Stimulated activated naive B cell treated with anti-CD40 and anti-IgM and Interleukin-4, amounts not matched to agents 10 μg/mL and 1 μg/mL and 100 μg/mL, for 72 hours (primary cell): Measurements from ENCODE around the gene ZBTB25.
A peak's percentile ranks its signal among the peaks of the same experiment; 100 is the strongest.
"Not testable (repeated sequence)": the region's sequence is repeated elsewhere in the genome, so short reads cannot be mapped to it uniquely, and the experiment has no call there.

Experiments used
- ATAC-seq, 2 donors: fragments of 150-1000 bp; cut with Tn5 transposase; replicated peaks; 2 replicates each; pipeline ENCODE4 v1.10.0; 2021; ENCODE audit warnings: moderate library complexity in 1 of 2
- DNase-seq: peaks from one replicate; pipeline ENCODE4 v3.0.0; 2021
- H3K27ac Mint-ChIP-seq: one replicate; pipeline ENCODE4 v1.8.0; 2022; ENCODE audit warnings: mild to moderate bottlenecking, mixed read lengths
- H3K27me3 Mint-ChIP-seq, 2 donors: one replicate each; pipeline ENCODE4 v1.8.0; 2022; ENCODE audit warnings: mixed read lengths in 2 of 2
- H3K36me3 Mint-ChIP-seq, 2 donors: one replicate each; pipeline ENCODE4 v1.8.0; 2022; ENCODE audit warnings: mixed read lengths in 2 of 2, mild to moderate bottlenecking in 1 of 2
- H3K4me1 Mint-ChIP-seq, 2 donors: one replicate each; pipeline ENCODE4 v1.8.0; 2022; ENCODE audit warnings: mixed read lengths in 2 of 2, mild to moderate bottlenecking in 1 of 2
- H3K4me3 Mint-ChIP-seq, 2 donors: one replicate each; pipeline ENCODE4 v1.8.0; 2022; ENCODE audit warnings: mild to moderate bottlenecking in 2 of 2, mixed read lengths in 2 of 2, moderate library complexity in 1 of 2
- H3K9me3 Mint-ChIP-seq, 2 donors: one replicate each; pipeline ENCODE4 v1.8.0; 2022; ENCODE audit warnings: mixed read lengths in 2 of 2, mild to moderate bottlenecking in 1 of 2

ZBTB25 gene

DNA sequence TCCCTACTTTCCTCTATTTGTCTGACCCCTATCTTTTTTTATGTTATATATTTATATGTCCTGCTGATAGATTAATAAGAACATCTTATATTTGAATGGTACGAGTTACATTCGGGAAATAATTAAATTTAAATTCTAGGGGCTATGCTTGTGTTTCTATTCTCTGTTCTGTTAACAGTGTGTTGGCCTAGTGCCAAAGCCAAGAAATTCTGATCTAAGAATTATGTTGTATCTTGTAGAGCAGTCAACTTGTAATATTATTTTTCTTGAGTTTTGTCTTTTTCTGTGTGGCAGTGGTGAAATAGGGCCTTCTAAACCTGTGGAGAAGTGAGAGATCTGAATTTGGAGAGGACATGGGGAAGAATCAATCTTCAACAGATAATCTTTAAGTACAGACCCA is 27.9 kb upstream of the ZBTB25 start:
- H3K36me3 Mint-ChIP-seq = peaks cover 4 to 13% of the 10 kb centered on the region in 2 donors
- no peaks in the 10 kb centered on the region for H3K4me1 Mint-ChIP-seq
- H3K27me3 Mint-ChIP-seq = no peaks in the 10 kb centered on the region
- no peak for ATAC-seq
- no peak overlapping the region for H3K4me3 Mint-ChIP-seq
- peaks cover 0 to 2% of the 10 kb centered on the region in 2 donors for H3K9me3 Mint-ChIP-seq
- DNase-seq = no peak
- no peak overlapping the region for H3K27ac Mint-ChIP-seq

DNA sequence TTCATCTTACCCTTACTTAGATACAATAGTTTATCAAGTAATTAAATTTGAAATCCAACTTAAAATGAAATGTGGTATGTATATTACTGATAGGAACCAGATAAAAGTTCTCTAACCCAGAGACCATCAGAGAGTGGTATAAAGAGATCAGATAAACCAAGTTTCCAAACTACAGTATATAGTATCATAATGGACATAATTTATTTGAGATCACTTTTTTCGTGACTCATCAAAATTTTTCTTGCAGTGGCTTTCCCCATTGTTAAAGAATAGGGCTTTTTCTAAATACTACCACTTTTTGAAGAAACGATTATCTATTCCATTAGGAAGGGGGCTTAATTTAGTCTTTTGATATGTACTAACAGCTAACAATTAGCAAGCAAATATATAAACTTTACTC is 21.7 kb upstream of the ZBTB25 start:
- no peak overlapping the region for H3K27ac Mint-ChIP-seq
- no peak for ATAC-seq
- H3K4me1 Mint-ChIP-seq = no peaks in the 10 kb centered on the region

GRCh38 chr14:64522591-64523355 is 19.1 kb upstream of the ZBTB25 start:
- H3K27ac Mint-ChIP-seq = no peak overlapping the region
- no peak for ATAC-seq
- H3K4me1 Mint-ChIP-seq = peaks cover 4 to 7% of the 10 kb centered on the region in 2 donors
- no peaks in the 10 kb centered on the region for H3K27me3 Mint-ChIP-seq
- no peaks in the 10 kb centered on the region for H3K9me3 Mint-ChIP-seq
- no peak overlapping the region for H3K4me3 Mint-ChIP-seq
- peaks cover 4 to 15% of the 10 kb centered on the region in 2 donors for H3K36me3 Mint-ChIP-seq
- DNase-seq = no peak

More for the DNA sequence above, 21.7 kb upstream of the ZBTB25 start:
- no peaks in the 10 kb centered on the region for H3K9me3 Mint-ChIP-seq
- peaks cover 4 to 23% of the 10 kb centered on the region in 2 donors for H3K36me3 Mint-ChIP-seq
- H3K27me3 Mint-ChIP-seq = no peaks in the 10 kb centered on the region
- H3K4me3 Mint-ChIP-seq = no peak overlapping the region
- DNase-seq = no peak

DNA sequence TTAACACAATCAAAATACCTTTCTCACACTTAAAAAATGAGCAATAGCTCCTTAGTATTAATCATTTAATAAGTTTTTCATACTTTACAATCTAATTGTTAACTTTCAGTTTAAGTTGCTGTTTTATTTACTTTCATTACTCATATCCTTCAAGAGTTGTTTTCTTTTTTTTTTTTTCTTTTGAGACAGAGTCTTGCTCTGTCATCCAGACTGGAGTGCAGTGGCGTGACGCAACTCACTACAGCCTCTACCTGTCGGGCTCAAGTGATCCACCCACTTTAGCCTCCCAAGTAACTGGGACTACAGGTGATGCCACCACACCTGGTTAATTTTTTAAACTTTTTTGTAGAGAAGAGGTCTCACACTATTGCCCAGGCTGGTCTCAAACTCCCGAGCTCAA is 17.1 kb upstream of the ZBTB25 start:
- H3K36me3 Mint-ChIP-seq = peaks cover 0 to 4% of the 10 kb centered on the region in 2 donors
- no peaks in the 10 kb centered on the region for H3K27me3 Mint-ChIP-seq
- no peaks in the 10 kb centered on the region for H3K9me3 Mint-ChIP-seq
- no peak overlapping the region for H3K27ac Mint-ChIP-seq
- H3K4me3 Mint-ChIP-seq = no peak overlapping the region
- DNase-seq = no peak
- H3K4me1 Mint-ChIP-seq = peaks cover 9 to 20% of the 10 kb centered on the region in 2 donors
- ATAC-seq = no peak

GRCh38 chr14:64518229-64518628 is 14.6 kb upstream of the ZBTB25 start:
- DNase-seq = no peak
- Mint-ChIP-seq H3K36me3 (peaks cover 2 to 4% of the 10 kb centered on the region in 2 donors), H3K27ac (no peak overlapping the region), H3K9me3 (no peaks in the 10 kb centered on the region), H3K4me3 (no peak overlapping the region), H3K4me1 (peaks cover 11 to 32% of the 10 kb centered on the region in 2 donors), H3K27me3 (no peaks in the 10 kb centered on the region)
- no peak for ATAC-seq

DNA sequence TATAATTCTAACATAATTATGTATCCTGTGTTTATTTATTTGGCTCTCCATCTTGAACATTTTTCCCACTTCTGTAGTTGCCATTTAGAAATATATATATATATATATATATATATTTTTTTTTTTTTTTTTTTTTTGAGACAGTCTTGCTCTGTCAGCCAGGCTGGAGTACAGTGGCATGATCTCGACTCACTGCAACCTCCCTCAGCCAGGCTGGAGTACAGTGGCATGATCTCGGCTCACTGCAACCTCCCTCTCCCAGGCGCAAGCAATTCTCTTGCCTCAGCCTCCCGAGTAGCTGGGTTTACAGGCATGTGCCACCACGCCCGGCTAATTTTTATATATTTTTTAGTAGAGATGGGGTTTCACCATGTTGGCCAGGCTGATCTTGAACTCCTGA is 14.0 kb upstream of the ZBTB25 start:
- not testable (repeated sequence) for H3K9me3 Mint-ChIP-seq, H3K27ac Mint-ChIP-seq, DNase-seq

DNA sequence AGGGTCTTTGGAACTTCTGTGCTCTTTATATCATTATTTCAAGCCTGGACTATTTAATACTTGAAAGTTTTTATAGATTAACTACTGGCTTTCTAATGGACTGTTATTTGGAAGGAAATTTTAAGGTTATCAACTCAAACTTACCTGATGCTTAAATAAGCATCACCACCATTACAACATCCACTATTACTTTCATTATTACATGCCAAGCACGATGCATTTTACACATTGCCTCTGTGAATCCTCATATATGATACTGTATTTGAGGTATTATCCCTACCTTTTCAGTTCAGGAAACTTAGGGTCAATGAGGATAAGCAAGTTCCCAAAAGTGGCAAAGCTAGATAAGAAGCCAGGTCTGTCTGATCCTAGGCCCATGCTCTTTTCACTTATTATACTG is 13.3 kb upstream of the ZBTB25 start:
- DNase-seq = no peak
- Mint-ChIP-seq H3K4me1 (peaks cover 11 to 32% of the 10 kb centered on the region in 2 donors), H3K9me3 (no peaks in the 10 kb centered on the region), H3K27me3 (no peaks in the 10 kb centered on the region), H3K36me3 (peaks cover 2 to 4% of the 10 kb centered on the region in 2 donors), H3K27ac (no peak overlapping the region), H3K4me3 (no peak overlapping the region)
- ATAC-seq = no peak

More for the DNA sequence above, 14.0 kb upstream of the ZBTB25 start:
- not testable (repeated sequence) for H3K36me3 Mint-ChIP-seq, H3K4me3 Mint-ChIP-seq, H3K27me3 Mint-ChIP-seq, ATAC-seq
- H3K4me1 Mint-ChIP-seq = peaks cover 11 to 32% of the 10 kb centered on the region in 2 donors

- H3K36me3 Mint-ChIP-seq = peaks cover 2 to 4% of the 10 kb centered on the region in 2 donors
- H3K27ac Mint-ChIP-seq = no peak overlapping the region
- no peaks in the 10 kb centered on the region for H3K9me3 Mint-ChIP-seq
- peaks cover 25 to 49% of the 10 kb centered on the region in 2 donors for H3K4me1 Mint-ChIP-seq
- no peak overlapping the region for H3K4me3 Mint-ChIP-seq
- ATAC-seq (no peak), DNase-seq (no peak)
- no peaks in the 10 kb centered on the region for H3K27me3 Mint-ChIP-seq
Measured at GRCh38 chr14:64515053-64515452, 11.4 kb upstream of the ZBTB25 start.

GRCh38 chr14:64513271-64513670 is 9.6 kb upstream of the ZBTB25 start:
- DNase-seq (no peak), ATAC-seq (no peak)
- Mint-ChIP-seq H3K36me3 (peaks cover 3 to 8% of the 10 kb centered on the region in 2 donors), H3K27me3 (no peaks in the 10 kb centered on the region), H3K27ac (no peak overlapping the region), H3K9me3 (no peaks in the 10 kb centered on the region), H3K4me3 (no peak overlapping the region), H3K4me1 (peaks cover 32 to 65% of the 10 kb centered on the region in 2 donors)

- H3K4me3 Mint-ChIP-seq = peak overlapping the region in 1 of 2 donors; percentile 41
- no peak overlapping the region for H3K27ac Mint-ChIP-seq
- no peaks in the 10 kb centered on the region for H3K9me3 Mint-ChIP-seq
- H3K4me1 Mint-ChIP-seq = peaks cover 39 to 72% of the 10 kb centered on the region in 2 donors
- peaks cover 4 to 8% of the 10 kb centered on the region in 2 donors for H3K36me3 Mint-ChIP-seq
- ATAC-seq (no peak), DNase-seq (peak; percentile 20)
- H3K27me3 Mint-ChIP-seq = no peaks in the 10 kb centered on the region
Measured at GRCh38 chr14:64510825-64511671, 7.4 kb upstream of the ZBTB25 start.

DNA sequence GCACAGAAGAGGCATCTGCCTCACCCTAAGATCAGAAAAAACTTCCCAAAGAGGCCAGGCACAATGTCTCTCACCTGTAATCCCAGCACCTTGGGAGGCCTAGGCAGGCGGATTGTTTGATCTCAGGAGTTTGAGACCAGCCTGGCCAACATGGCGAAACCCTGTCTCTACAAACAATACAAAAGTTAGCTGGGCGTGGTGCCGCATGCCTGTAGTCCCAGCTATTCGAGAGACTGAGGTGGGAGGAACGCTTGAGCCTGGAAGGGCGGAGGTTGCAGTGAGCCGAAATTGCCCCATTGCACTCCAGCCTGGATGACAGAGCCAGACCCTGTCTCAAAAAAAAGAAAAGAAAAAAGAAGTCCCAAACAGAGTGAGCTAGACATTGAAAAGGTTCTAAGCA is 5.4 kb upstream of the ZBTB25 start:
- ATAC-seq = no peak

DNA sequence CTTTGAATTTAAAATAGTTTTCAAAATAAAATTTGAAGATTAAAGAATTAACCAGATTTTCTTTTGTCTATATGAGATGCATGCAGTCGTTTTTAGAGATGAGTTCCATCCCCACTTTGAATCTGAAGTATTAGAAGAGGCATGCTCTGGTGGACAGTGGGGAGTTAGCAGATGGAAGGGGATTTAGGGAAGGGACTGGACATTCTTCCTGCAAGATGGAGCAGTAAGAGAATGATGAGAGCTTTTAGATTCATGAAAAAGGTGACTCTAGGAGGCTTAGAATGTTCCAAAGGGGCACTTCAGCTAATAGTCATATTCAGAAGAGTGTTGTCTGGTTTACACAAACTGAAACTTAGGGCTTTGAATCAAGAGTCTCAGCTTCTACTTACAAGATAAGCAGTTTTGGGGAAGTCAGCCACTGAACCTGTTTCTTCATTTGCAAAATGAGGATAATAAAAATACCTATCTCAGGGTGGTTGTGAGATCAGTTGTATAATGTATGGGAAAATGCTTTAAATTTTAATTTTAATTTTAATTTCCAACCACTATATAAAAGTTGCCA is 4.7 kb upstream of the ZBTB25 start:
- Mint-ChIP-seq H3K9me3 (no peaks in the 10 kb centered on the region), H3K27ac (peak overlapping the region; percentile 37), H3K27me3 (no peaks in the 10 kb centered on the region), H3K4me3 (peak overlapping the region; percentile 29 to 43), H3K36me3 (peaks cover 15 to 20% of the 10 kb centered on the region in 2 donors), H3K4me1 (peaks cover 45 to 68% of the 10 kb centered on the region in 2 donors)
- DNase-seq = no peak
- peak; percentile 14 to 20 for ATAC-seq

More for the DNA sequence above, 5.4 kb upstream of the ZBTB25 start:
- Mint-ChIP-seq H3K4me1 (peaks cover 45 to 73% of the 10 kb centered on the region in 2 donors), H3K27ac (peak overlapping the region; percentile 86), H3K9me3 (no peaks in the 10 kb centered on the region), H3K36me3 (peaks cover 14 to 19% of the 10 kb centered on the region in 2 donors), H3K27me3 (no peaks in the 10 kb centered on the region), H3K4me3 (peak overlapping the region; percentile 39 to 47)
- no peak for DNase-seq

- H3K27me3 Mint-ChIP-seq = no peaks in the 10 kb centered on the region
- DNase-seq (no peak), ATAC-seq (no peak)
- H3K36me3 Mint-ChIP-seq = peaks cover 15 to 24% of the 10 kb centered on the region in 2 donors
- peak overlapping the region; percentile 60 for H3K27ac Mint-ChIP-seq
- H3K4me3 Mint-ChIP-seq = peak overlapping the region; percentile 19 to 85
- H3K4me1 Mint-ChIP-seq = peaks cover 47 to 72% of the 10 kb centered on the region in 2 donors
- H3K9me3 Mint-ChIP-seq = no peaks in the 10 kb centered on the region
Measured at GRCh38 chr14:64507376-64508156, 3.9 kb upstream of the ZBTB25 start.

GRCh38 chr14:64506721-64507120 is 3.1 kb upstream of the ZBTB25 start:
- Mint-ChIP-seq H3K4me1 (peaks cover 55 to 80% of the 10 kb centered on the region in 2 donors), H3K27me3 (no peaks in the 10 kb centered on the region), H3K4me3 (peak overlapping the region; percentile 85 to 100), H3K27ac (peak overlapping the region; percentile 100), H3K36me3 (peaks cover 15 to 26% of the 10 kb centered on the region in 2 donors), H3K9me3 (no peaks in the 10 kb centered on the region)
- DNase-seq = no peak
- no peak for ATAC-seq
